ENCODE measurements around the gene ANKRD37. TPM values are rescaled to one million over a fixed set of nuclear protein-coding genes. Genes with fewer than 3 reads are reported as not detected.

Gene ANKRD37
- total and polyA plus RNA-seq, 7 donors = 8.9 to 28.8 (median 12.2) TPM

DNA sequence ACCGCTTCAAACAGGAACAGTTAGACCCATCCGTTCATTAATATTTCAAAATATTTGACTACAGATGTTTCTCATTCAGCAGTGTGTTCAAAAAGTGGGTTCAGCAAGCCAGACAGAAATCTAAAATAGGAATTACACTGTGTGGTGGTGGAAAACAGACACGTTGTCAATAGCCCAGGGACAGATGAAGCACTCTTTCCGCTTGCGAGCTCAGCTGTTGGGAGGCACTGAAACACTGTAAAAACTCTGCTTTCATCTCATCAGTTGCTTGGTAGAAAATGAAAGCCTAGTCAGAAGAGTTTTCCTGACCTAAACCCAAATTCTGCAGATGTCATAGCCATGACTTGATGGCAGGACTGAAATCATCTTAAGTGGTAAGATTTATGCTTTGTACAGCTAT, 39.4 kb upstream of the ANKRD37 start:
- H3K36me3 ChIP-seq = peaks cover 0 to 32% (median 0%) of the 10 kb centered on the region in 4 donors
- no peaks in the 10 kb centered on the region for H3K9me3 ChIP-seq
- H3K4me1 ChIP-seq = no peaks in the 10 kb centered on the region
- H3K4me3 ChIP-seq = no peak overlapping the region
- no peaks in the 10 kb centered on the region for H3K27me3 ChIP-seq
- DNase-seq = no peak
- intact Hi-C loops (cut with DNase I) = no loop called here
- TF ChIP-seq POLR2A (IDR thresholded peaks at IDR 0.05) (no peak), EP300 (IDR thresholded peaks at IDR 0.05) (no peak), POLR2AphosphoS5 (IDR thresholded peaks at IDR 0.05) (no peak)
- TF ChIP-seq, protein P1, sequence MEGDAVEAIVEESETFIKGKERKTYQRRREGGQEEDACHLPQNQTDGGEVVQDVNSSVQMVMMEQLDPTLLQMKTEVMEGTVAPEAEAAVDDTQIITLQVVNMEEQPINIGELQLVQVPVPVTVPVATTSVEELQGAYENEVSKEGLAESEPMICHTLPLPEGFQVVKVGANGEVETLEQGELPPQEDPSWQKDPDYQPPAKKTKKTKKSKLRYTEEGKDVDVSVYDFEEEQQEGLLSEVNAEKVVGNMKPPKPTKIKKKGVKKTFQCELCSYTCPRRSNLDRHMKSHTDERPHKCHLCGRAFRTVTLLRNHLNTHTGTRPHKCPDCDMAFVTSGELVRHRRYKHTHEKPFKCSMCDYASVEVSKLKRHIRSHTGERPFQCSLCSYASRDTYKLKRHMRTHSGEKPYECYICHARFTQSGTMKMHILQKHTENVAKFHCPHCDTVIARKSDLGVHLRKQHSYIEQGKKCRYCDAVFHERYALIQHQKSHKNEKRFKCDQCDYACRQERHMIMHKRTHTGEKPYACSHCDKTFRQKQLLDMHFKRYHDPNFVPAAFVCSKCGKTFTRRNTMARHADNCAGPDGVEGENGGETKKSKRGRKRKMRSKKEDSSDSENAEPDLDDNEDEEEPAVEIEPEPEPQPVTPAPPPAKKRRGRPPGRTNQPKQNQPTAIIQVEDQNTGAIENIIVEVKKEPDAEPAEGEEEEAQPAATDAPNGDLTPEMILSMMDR (IDR thresholded peaks at IDR 0.05) = no peak
- H3K27ac ChIP-seq = no peak overlapping the region
- WGBS, 2 donors = 87 to 94% methylated on average over 5 of the region's 5 CpGs

DNA sequence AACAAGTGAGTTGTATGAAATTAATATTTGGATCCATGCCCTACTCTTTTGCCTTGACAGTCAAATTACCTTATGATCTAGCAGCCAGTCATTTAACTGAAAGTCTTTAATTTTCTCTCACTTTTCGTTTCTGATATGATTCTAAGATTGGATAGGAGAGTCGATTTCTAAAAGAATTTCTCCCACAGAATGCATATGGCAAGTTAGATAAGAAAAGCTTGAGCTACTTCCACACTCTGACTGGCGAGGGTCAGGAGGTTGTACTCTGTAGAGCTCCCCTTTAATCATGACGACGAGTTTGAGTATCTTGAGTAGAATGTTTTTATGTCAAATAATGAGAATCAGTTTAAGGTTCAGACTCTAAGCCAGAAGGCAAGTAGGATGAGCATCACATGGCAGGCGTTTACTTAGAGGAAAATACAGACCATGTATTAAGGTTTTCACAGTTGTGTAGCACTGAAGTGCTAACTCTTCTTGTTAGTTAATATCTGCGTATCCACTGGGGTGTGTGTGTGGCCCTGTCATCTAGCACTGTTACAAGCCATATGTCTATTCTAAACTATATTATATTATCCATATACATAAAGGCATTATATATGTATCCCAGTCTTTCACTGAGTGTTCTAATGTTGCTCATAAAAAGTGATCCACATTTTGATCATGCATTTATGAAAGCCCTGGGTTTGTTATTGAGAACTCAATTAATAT, 38.8 kb upstream of the ANKRD37 start:
- Histone ChIP-seq H3K4me1 (no peaks in the 10 kb centered on the region), H3K4me3 (no peak overlapping the region), H3K27me3 (no peaks in the 10 kb centered on the region), H3K9me3 (no peaks in the 10 kb centered on the region), H3K27ac (no peak overlapping the region), H3K36me3 (peaks cover 0 to 30% (median 0%) of the 10 kb centered on the region in 4 donors)
- no peak for TF ChIP-seq EP300 (IDR thresholded peaks at IDR 0.05)
- TF ChIP-seq, protein P1 (IDR thresholded peaks at IDR 0.05) = no peak
- TF ChIP-seq POLR2AphosphoS5 (IDR thresholded peaks at IDR 0.05) = no peak
- TF ChIP-seq POLR2A (IDR thresholded peaks at IDR 0.05) = no peak
- intact Hi-C loops (cut with DNase I) = no loop called here
- DNase-seq = no peak
- WGBS, 2 donors = 87 to 92% methylated on average over 7 of the region's 7 CpGs

DNA sequence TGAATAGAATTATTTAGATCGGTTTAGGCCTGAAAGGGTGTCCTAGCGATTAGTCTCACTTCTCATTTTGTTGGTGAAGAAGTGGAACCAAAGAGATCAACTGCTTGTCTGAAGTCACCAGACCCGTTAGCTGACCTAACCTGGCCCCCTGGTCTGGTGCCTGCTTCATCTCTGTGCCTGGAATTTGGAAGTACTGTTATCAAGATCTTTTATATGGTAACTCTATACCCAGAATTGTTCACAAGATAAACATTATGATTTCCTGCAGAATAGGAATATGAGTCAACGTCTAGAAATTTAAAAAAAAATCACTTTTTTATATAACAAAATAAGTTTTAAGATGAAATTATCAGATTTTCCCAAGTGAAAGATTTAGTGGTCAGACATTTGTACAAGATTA, 38.1 kb upstream of the ANKRD37 start:
- intact Hi-C loops (cut with DNase I) = no loop called here
- Histone ChIP-seq H3K9me3 (no peaks in the 10 kb centered on the region), H3K4me3 (no peak overlapping the region), H3K4me1 (no peaks in the 10 kb centered on the region), H3K36me3 (peaks cover 0 to 26% (median 0%) of the 10 kb centered on the region in 4 donors), H3K27me3 (no peaks in the 10 kb centered on the region), H3K27ac (no peak overlapping the region)
- 74 to 82% methylated on average over 4 of the region's 4 CpGs for WGBS, 2 donors
- no peak for DNase-seq
- no peak for TF ChIP-seq EP300 (IDR thresholded peaks at IDR 0.05)

DNA sequence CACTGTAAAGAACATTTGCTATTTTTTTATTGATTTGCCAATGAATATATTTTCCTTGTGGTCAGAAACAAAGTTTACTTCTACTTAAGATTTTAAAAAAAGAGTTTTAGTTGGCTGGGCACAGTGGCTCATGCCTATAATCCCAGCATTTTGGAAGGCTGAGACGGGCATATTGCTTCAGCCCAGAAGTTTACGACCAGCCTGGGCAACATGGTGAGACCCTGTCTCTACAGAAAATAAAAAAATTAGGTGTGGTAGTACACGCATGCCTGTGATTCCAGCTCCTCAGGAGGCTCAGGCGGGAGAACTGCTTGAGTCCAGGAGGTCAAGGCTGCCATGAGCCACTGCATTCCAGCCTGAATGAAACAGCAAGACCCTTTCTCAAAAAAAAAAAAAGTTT, 37.7 kb upstream of the ANKRD37 start:
- 89 to 94% methylated on average over 4 of the region's 4 CpGs for WGBS, 2 donors
- Histone ChIP-seq H3K36me3 (peaks cover 0 to 22% (median 0%) of the 10 kb centered on the region in 4 donors), H3K27me3 (no peaks in the 10 kb centered on the region), H3K9me3 (no peaks in the 10 kb centered on the region), H3K4me1 (no peaks in the 10 kb centered on the region), H3K4me3 (no peak overlapping the region), H3K27ac (no peak overlapping the region)
- TF ChIP-seq POLR2A (IDR thresholded peaks at IDR 0.05) (no peak), EP300 (IDR thresholded peaks at IDR 0.05) (no peak), POLR2AphosphoS5 (IDR thresholded peaks at IDR 0.05) (no peak)
- TF ChIP-seq, protein P1 (IDR thresholded peaks at IDR 0.05) = no peak
- intact Hi-C loops (cut with DNase I) = no loop called here
- DNase-seq = no peak

DNA sequence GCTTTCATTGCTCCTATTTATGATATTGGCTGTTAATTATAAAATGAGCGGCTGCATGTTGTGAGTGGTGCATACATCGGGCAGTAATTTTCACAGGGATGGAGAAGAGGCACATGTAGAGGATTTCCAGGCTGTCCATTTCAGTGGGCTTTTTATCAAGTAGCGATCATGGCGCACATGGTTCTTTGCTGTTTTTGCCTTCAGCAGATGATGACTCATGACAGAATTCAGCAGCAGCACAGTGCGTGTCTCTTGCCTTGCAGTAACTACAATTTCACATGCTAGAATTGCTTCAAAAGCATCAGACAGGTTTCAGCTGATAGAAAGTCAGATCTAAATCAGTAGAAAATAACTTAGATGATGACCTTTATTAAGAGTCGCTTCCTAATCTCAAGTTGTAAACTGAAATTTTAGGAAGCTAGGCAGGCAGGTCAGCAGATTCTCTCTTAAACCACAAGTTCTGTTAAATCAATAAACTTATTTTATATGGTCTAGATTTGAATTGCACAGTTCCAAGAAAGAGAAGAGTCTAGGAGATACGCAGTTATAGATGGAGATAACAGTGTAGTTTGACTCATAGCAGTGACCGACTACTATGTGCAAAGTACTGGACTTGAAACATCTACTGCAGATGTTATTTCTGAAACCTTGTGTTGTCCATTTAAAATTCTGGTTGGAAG, 36.7 kb upstream of the ANKRD37 start:
- H3K4me1 ChIP-seq = no peaks in the 10 kb centered on the region
- H3K27me3 ChIP-seq = no peaks in the 10 kb centered on the region
- no peak for TF ChIP-seq EP300 (IDR thresholded peaks at IDR 0.05)
- TF ChIP-seq POLR2AphosphoS5 (IDR thresholded peaks at IDR 0.05) = no peak
- no peak for DNase-seq
- no peaks in the 10 kb centered on the region for H3K9me3 ChIP-seq
- peaks cover 0 to 18% (median 0%) of the 10 kb centered on the region in 4 donors for H3K36me3 ChIP-seq
- intact Hi-C loops (cut with DNase I) = no loop called here
- WGBS, 2 donors = 96 to 98% methylated on average over 8 of the region's 8 CpGs
- H3K27ac ChIP-seq = no peak overlapping the region
- no peak overlapping the region for H3K4me3 ChIP-seq
